WTC11 (cell line): ENCODE data around the gene GAREM2. TPM values are rescaled to one million over a fixed set of nuclear protein-coding genes. Genes with fewer than 3 reads are reported as not detected.

Experiments
- ATAC-seq: fragments of 200-7000 bp; cut with Tn5 transposase; 2 replicates; pipeline ENCODE4 v1.10.0; 2021; ENCODE audit warnings: mild to moderate bottlenecking, moderate library complexity
- CTCF ChIA-PET: fragments of 300-600 bp; sonication (Branson Sonifier 250); formaldehyde crosslinking; loops from one replicate; lab custom pipeline; 2021; ENCODE audit warnings: antibody characterized with exemption; lab: Charles Lee
- POLR2A ChIA-PET: fragments of 350-600 bp; sonication (Branson Sonifier 250); formaldehyde crosslinking; loops from one replicate; lab custom pipeline; 2021; ENCODE audit warnings: antibody characterized with exemption; lab: Charles Lee
- DNase-seq: peaks from one replicate; pipeline ENCODE4 v3.0.0; 2021; ENCODE audit warnings: low spot score
- H3K27ac Mint-ChIP-seq: 2 replicates; pipeline ENCODE4 v1.8.0; 2021; ENCODE audit warnings: mixed read lengths
- H3K27me3 Mint-ChIP-seq: 2 replicates; pipeline ENCODE4 v1.8.0; 2021; ENCODE audit warnings: low read depth, mild to moderate bottlenecking, moderate library complexity, mixed read lengths
- H3K36me3 Mint-ChIP-seq: 2 replicates; pipeline ENCODE4 v1.8.0; 2021; ENCODE audit warnings: mixed read lengths
- H3K4me1 Mint-ChIP-seq: 2 replicates; pipeline ENCODE4 v1.8.0; 2022; ENCODE audit warnings: mixed read lengths
- H3K4me3 Mint-ChIP-seq: 2 replicates; pipeline ENCODE4 v1.8.0; 2021; ENCODE audit warnings: mild to moderate bottlenecking, moderate library complexity, mixed read lengths
- H3K9me3 Mint-ChIP-seq: 2 replicates; pipeline ENCODE4 v1.8.0; 2021; ENCODE audit warnings: mixed read lengths
- CREB1 ChIP-seq: sonication (generic); formaldehyde crosslinking; IDR thresholded peaks from 2 replicates; pipeline ENCODE4 v1.8.0; 2023; ENCODE audit warnings: mild to moderate bottlenecking, missing genetic modification reagents
- ELF4 ChIP-seq: sonication (generic); formaldehyde crosslinking; IDR thresholded peaks from 2 replicates; pipeline ENCODE4 v1.8.1; 2022; ENCODE audit warnings: low read depth, mild to moderate bottlenecking, moderate library complexity, missing genetic modification reagents
- EMX1 ChIP-seq: fragments of 250-450 bp; sonication (Bioruptor Pico); IDR thresholded peaks from 2 replicates; pipeline ENCODE4 v1.8.0; 2021; ENCODE audit warnings: mild to moderate bottlenecking
- FOXP1 ChIP-seq: sonication (generic); formaldehyde crosslinking; IDR thresholded peaks from 2 replicates; pipeline ENCODE4 v1.8.0; 2022; ENCODE audit warnings: missing genetic modification reagents, mild to moderate bottlenecking, moderate library complexity, borderline replicate concordance
- GTF2I ChIP-seq: fragments of 250-450 bp; sonication (Bioruptor Pico); conservative IDR thresholded peaks from 2 replicates; pipeline ENCODE4 v1.4.0; 2021; ENCODE audit warnings: mild to moderate bottlenecking
- NR3C1 ChIP-seq: sonication (generic); formaldehyde crosslinking; conservative IDR thresholded peaks from 2 replicates; pipeline ENCODE4 v1.8.1; 2023; ENCODE audit warnings: low read depth, mild to moderate bottlenecking, missing genetic modification reagents
- SP1 ChIP-seq: sonication (generic); formaldehyde crosslinking; conservative IDR thresholded peaks from 2 replicates; pipeline ENCODE4 v1.8.1; 2022; ENCODE audit warnings: missing genetic modification reagents
- TEAD1 ChIP-seq: sonication (generic); formaldehyde crosslinking; IDR thresholded peaks from 2 replicates; pipeline ENCODE4 v1.8.0; 2022; ENCODE audit warnings: mild to moderate bottlenecking, missing genetic modification reagents
- TEAD4 ChIP-seq: sonication (generic); formaldehyde crosslinking; IDR thresholded peaks from 2 replicates; pipeline ENCODE4 v1.8.0; 2022; ENCODE audit warnings: mild to moderate bottlenecking, missing genetic modification reagents
- ZNF396 ChIP-seq: fragments of 250-450 bp; sonication (Bioruptor Pico); IDR thresholded peaks from 2 replicates; pipeline ENCODE4 v1.8.0; 2021; ENCODE audit warnings: mild to moderate bottlenecking, moderate library complexity, borderline replicate concordance
- total RNA-seq: library from RNA; stranded (reverse); gene quantifications from 3 replicates; pipeline ENCODE4 v1.2.3, GENCODE V29; 2021
- TF ChIP-seq, protein P1 (sequence below): sonication (generic); formaldehyde crosslinking; IDR thresholded peaks from 2 replicates; pipeline ENCODE4 v1.8.1; 2023; ENCODE audit warnings: mild to moderate bottlenecking, missing genetic modification reagents, moderate library complexity
- TF ChIP-seq, protein P2 (sequence below): sonication (generic); formaldehyde crosslinking; IDR thresholded peaks from 2 replicates; pipeline ENCODE4 v1.8.0; 2023; ENCODE audit warnings: missing genetic modification reagents, mild to moderate bottlenecking, borderline replicate concordance
- TF ChIP-seq, protein P3 (sequence below): sonication (generic); formaldehyde crosslinking; IDR thresholded peaks from 2 replicates; pipeline ENCODE4 v1.8.1; 2023; ENCODE audit warnings: mild to moderate bottlenecking, moderate library complexity, missing genetic modification reagents
- TF ChIP-seq, protein P4 (sequence below): fragments of 200-600 bp; IDR thresholded peaks from 2 replicates; pipeline ENCODE4 v1.8.0; 2022; ENCODE audit warnings: antibody characterized with exemption

GAREM2 gene
- total RNA-seq, 1 experiment from 2014 or later, result 17.4 TPM

GRCh38 chr2:26172189-26172870 lies 558 bp upstream of the GAREM2 start:
- Mint-ChIP-seq H3K4me1 (peaks cover 9% of the 10 kb centered on the region), H3K4me3 (peak overlapping the region; percentile 73), H3K36me3 (no peaks in the 10 kb centered on the region), H3K9me3 (no peaks in the 10 kb centered on the region), H3K27me3 (peaks cover 11% of the 10 kb centered on the region), H3K27ac (no peak overlapping the region)
- DNase-seq (peak; percentile 55), ATAC-seq (peak; percentile 10)
- TF ChIP-seq, protein P1, sequence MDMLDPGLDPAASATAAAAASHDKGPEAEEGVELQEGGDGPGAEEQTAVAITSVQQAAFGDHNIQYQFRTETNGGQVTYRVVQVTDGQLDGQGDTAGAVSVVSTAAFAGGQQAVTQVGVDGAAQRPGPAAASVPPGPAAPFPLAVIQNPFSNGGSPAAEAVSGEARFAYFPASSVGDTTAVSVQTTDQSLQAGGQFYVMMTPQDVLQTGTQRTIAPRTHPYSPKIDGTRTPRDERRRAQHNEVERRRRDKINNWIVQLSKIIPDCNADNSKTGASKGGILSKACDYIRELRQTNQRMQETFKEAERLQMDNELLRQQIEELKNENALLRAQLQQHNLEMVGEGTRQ (CRISPR knock-in tag), result peak; percentile 41; the same call in 1 of the 2 replicates
- TF ChIP-seq, protein P2, sequence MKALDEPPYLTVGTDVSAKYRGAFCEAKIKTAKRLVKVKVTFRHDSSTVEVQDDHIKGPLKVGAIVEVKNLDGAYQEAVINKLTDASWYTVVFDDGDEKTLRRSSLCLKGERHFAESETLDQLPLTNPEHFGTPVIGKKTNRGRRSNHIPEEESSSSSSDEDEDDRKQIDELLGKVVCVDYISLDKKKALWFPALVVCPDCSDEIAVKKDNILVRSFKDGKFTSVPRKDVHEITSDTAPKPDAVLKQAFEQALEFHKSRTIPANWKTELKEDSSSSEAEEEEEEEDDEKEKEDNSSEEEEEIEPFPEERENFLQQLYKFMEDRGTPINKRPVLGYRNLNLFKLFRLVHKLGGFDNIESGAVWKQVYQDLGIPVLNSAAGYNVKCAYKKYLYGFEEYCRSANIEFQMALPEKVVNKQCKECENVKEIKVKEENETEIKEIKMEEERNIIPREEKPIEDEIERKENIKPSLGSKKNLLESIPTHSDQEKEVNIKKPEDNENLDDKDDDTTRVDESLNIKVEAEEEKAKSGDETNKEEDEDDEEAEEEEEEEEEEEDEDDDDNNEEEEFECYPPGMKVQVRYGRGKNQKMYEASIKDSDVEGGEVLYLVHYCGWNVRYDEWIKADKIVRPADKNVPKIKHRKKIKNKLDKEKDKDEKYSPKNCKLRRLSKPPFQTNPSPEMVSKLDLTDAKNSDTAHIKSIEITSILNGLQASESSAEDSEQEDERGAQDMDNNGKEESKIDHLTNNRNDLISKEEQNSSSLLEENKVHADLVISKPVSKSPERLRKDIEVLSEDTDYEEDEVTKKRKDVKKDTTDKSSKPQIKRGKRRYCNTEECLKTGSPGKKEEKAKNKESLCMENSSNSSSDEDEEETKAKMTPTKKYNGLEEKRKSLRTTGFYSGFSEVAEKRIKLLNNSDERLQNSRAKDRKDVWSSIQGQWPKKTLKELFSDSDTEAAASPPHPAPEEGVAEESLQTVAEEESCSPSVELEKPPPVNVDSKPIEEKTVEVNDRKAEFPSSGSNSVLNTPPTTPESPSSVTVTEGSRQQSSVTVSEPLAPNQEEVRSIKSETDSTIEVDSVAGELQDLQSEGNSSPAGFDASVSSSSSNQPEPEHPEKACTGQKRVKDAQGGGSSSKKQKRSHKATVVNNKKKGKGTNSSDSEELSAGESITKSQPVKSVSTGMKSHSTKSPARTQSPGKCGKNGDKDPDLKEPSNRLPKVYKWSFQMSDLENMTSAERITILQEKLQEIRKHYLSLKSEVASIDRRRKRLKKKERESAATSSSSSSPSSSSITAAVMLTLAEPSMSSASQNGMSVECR, result 0 out of 2 replicates have a peak, but pooled peaks have one; percentile 17
- TF ChIP-seq GTF2I (CRISPR knock-in tag) (peak; percentile 98), ZNF396 (no peak)
- CTCF ChIA-PET, result interaction anchor here (0.5 to 3.3 kb wide), 17 partner anchors 11 to 331 kb away, joined by 3 to 53 read pairs (median 4); partner anchors contain the start of genes ADGRF3, ASXL2, HADHA and HADHB
- POLR2A ChIA-PET, result interaction anchor here (1.0 kb wide), 1 partner anchor 12 kb away, joined by 3 read pairs; no protein-coding TSS in a partner anchor

DNA sequence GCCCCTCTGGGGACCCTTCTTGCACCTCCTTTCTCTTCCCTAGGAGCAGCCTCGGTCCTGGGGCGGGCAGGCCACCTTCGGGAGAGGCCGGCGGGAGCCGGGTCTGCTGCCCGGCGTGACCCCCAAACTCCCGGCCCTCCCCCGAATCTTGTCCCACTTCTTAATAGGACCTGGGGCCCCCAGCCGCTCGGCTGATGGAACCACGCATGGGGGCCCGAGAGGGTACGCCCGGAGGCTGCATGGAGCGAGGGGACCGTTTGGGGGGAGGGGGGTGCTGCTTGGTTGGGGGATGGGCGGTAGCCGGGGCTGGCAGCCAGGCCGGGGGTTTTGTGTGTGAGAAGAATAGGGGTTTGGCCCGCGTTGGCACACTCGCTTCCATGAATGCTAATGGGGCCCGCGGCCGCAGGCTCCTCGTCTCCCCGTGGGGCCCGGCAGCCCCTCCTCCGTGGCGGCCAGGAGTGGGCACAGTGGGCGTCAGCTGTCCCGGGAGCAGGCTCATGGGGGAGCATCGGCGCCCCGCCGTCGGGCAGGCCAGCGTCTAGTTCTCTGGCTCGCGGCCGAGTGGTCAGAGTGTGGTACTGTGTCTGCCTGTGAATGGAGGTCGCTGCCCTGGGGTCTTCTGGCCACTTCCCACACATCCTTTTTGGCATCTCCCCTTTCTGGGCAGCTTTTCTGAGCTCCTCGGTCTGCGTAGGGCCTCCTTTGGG lies 1.0 kb downstream of the GAREM2 start:
- Mint-ChIP-seq H3K4me3 (peak overlapping the region; percentile 73), H3K27ac (no peak overlapping the region), H3K36me3 (no peaks in the 10 kb centered on the region), H3K27me3 (peaks cover 11% of the 10 kb centered on the region), H3K4me1 (peaks cover 9% of the 10 kb centered on the region), H3K9me3 (no peaks in the 10 kb centered on the region)
- ATAC-seq (peak; percentile 3; the same call in 1 of the 2 replicates), DNase-seq (peak; percentile 42)
- ChIA-PET CTCF (interaction anchor here (0.6 to 2.5 kb wide), 4 partner anchors 11 to 295 kb away, joined by 3 to 24 read pairs (median 4); no protein-coding TSS in a partner anchor), POLR2A (no interaction called here)
- TF ChIP-seq, protein P3, sequence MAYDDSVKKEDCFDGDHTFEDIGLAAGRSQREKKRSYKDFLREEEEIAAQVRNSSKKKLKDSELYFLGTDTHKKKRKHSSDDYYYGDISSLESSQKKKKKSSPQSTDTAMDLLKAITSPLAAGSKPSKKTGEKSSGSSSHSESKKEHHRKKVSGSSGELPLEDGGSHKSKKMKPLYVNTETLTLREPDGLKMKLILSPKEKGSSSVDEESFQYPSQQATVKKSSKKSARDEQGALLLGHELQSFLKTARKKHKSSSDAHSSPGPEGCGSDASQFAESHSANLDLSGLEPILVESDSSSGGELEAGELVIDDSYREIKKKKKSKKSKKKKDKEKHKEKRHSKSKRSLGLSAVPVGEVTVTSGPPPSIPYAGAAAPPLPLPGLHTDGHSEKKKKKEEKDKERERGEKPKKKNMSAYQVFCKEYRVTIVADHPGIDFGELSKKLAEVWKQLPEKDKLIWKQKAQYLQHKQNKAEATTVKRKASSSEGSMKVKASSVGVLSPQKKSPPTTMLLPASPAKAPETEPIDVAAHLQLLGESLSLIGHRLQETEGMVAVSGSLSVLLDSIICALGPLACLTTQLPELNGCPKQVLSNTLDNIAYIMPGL, result peak; percentile 42; the same call in 1 of the 2 replicates
- TF ChIP-seq NR3C1 (no peak), FOXP1 (CRISPR knock-in tag) (no peak), ELF4 (CRISPR knock-in tag) (no peak)

DNA sequence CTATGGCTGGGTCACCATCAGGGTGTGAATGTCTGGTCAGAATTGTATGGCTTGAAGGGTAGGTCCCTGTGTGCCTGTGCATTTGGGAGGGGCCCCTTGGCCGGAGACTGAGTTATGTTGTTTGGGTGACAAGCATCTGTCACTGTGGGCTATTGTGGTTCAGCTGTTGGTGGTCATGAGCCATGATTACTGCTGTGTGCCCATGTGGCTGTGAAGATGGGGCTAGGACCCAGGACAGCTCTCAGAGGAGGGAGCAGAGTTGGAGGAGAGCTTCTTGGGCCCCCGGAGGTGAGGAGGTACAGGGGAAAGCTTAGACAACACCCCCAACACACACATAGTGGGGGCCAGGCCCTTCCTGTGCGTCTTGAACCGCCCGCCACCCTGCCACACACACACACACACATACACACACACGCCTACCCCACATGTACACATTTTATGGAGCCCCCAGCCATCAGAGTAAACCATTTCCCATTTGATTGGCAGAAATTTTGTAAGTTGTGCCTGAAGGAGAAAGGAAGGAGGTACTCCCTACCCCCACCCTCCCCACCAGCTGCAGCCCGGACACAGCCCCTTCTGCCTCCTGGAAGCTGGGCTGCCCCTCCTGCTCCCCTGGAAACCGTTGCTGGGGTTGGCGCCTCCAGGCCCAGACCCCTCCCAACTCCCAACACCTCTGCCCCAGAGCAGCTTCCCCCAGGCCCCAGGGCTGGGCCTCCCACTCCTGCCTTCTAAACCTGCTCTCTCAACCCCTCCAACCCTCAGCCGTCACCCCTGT lies 2.0 kb downstream of the GAREM2 start:
- Mint-ChIP-seq H3K36me3 (no peaks in the 10 kb centered on the region), H3K4me3 (peak overlapping the region; percentile 73), H3K9me3 (no peaks in the 10 kb centered on the region), H3K27ac (no peak overlapping the region), H3K27me3 (peaks cover 11% of the 10 kb centered on the region), H3K4me1 (peaks cover 12% of the 10 kb centered on the region)
- no peak for DNase-seq
- ATAC-seq, result no peak
- POLR2A ChIA-PET, result no interaction called here
- no peak for TF ChIP-seq TEAD1 (CRISPR knock-in tag)
- no peak for TF ChIP-seq EMX1
- TF ChIP-seq CREB1 (CRISPR knock-in tag), result no peak
- TF ChIP-seq, protein P4, sequence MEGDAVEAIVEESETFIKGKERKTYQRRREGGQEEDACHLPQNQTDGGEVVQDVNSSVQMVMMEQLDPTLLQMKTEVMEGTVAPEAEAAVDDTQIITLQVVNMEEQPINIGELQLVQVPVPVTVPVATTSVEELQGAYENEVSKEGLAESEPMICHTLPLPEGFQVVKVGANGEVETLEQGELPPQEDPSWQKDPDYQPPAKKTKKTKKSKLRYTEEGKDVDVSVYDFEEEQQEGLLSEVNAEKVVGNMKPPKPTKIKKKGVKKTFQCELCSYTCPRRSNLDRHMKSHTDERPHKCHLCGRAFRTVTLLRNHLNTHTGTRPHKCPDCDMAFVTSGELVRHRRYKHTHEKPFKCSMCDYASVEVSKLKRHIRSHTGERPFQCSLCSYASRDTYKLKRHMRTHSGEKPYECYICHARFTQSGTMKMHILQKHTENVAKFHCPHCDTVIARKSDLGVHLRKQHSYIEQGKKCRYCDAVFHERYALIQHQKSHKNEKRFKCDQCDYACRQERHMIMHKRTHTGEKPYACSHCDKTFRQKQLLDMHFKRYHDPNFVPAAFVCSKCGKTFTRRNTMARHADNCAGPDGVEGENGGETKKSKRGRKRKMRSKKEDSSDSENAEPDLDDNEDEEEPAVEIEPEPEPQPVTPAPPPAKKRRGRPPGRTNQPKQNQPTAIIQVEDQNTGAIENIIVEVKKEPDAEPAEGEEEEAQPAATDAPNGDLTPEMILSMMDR, result no peak
- no peak for TF ChIP-seq TEAD4 (CRISPR knock-in tag)
- no peak for TF ChIP-seq SP1 (CRISPR knock-in tag)
- CTCF ChIA-PET, result interaction anchor here (1.1 to 2.5 kb wide), 3 partner anchors 10 to 224 kb away, joined by 3 to 24 read pairs (median 5); no protein-coding TSS in a partner anchor
